GM12891 (cell line): Measurements from ENCODE around the gene METTL15.

Experiments
- DNase-seq: peaks from one replicate; pipeline ENCODE4 v3.0.0; 2011; ENCODE audit warnings: low spot score; ENCODE audit not compliant: insufficient read length
- FAIRE-seq: peaks from 2 replicates; lab custom pipeline; 2011; peaks lifted over from hg19 to GRCh38; lab: Jason Lieb, UNC
- PAX5 ChIP-seq: IDR thresholded peaks from 2 replicates; pipeline ENCODE4 v1.6.1; 2011; ENCODE audit warnings: low read length, moderate library complexity, mild to moderate bottlenecking; ENCODE audit not compliant: insufficient read depth, severe bottlenecking
- POLR2A ChIP-seq: IDR thresholded peaks from 2 replicates; pipeline ENCODE4 v1.6.1; 2011; ENCODE audit warnings: low read depth, low read length, control low read depth
- POLR2AphosphoS5 ChIP-seq: IDR thresholded peaks from 2 replicates; pipeline ENCODE4 v1.6.1; 2011; ENCODE audit warnings: low read depth, low read length, control low read depth
- POU2F2 ChIP-seq: IDR thresholded peaks from 2 replicates; pipeline ENCODE4 v1.6.1; 2011; ENCODE audit warnings: low read depth, mild to moderate bottlenecking, control low read depth, low read length, moderate library complexity
- SPI1 ChIP-seq: IDR thresholded peaks from 2 replicates; pipeline ENCODE4 v1.6.1; 2011; ENCODE audit warnings: low read depth, low read length, control low read depth
- TAF1 ChIP-seq: IDR thresholded peaks from 2 replicates; pipeline ENCODE4 v1.6.1; 2011; ENCODE audit warnings: low read depth, low read length, control low read depth

The METTL15 gene

GRCh38 chr11:28137366-28137765, 29.2 kb downstream of the METTL15 start:
- DNase-seq (no peak), FAIRE-seq (no peak)
- TF ChIP-seq POLR2A: no peak
- TF ChIP-seq POLR2AphosphoS5: no peak
- TF ChIP-seq POU2F2: no peak
- TF ChIP-seq SPI1: no peak
- no peak for TF ChIP-seq PAX5
- no peak for TF ChIP-seq TAF1

GRCh38 chr11:28137832-28138231, 29.6 kb downstream of the METTL15 start:
- TF ChIP-seq TAF1 (no peak), SPI1 (no peak), POLR2A (no peak)
- DNase-seq (no peak), FAIRE-seq (no peak)

GRCh38 chr11:28139841-28140415, 31.7 kb downstream of the METTL15 start:
- FAIRE-seq (no peak), DNase-seq (no peak)
- TF ChIP-seq PAX5 (no peak), SPI1 (no peak), POLR2AphosphoS5 (no peak), TAF1 (no peak), POLR2A (no peak), POU2F2 (no peak)

- no peak for FAIRE-seq
- no peak for TF ChIP-seq POU2F2
- TF ChIP-seq PAX5: no peak
- no peak for TF ChIP-seq TAF1
- no peak for TF ChIP-seq SPI1
- TF ChIP-seq POLR2AphosphoS5: no peak
- TF ChIP-seq POLR2A: no peak
Observed at GRCh38 chr11:28140689-28141455, 32.7 kb downstream of the METTL15 start.

GRCh38 chr11:28142724-28143123, 34.5 kb downstream of the METTL15 start:
- no peak for FAIRE-seq
- TF ChIP-seq POU2F2: no peak
- TF ChIP-seq TAF1: no peak
- TF ChIP-seq POLR2A: no peak
- TF ChIP-seq POLR2AphosphoS5: no peak
- TF ChIP-seq PAX5: no peak
- no peak for TF ChIP-seq SPI1

More at GRCh38 chr11:28140689-28141455, 32.7 kb downstream of the METTL15 start:
- DNase-seq: no peak

GRCh38 chr11:28144808-28145207, 36.6 kb downstream of the METTL15 start:
- DNase-seq (no peak), FAIRE-seq (no peak)
- no peak for TF ChIP-seq SPI1
- TF ChIP-seq PAX5: no peak
- no peak for TF ChIP-seq POLR2AphosphoS5
- no peak for TF ChIP-seq POLR2A
- no peak for TF ChIP-seq POU2F2
- TF ChIP-seq TAF1: no peak

More at GRCh38 chr11:28142724-28143123, 34.5 kb downstream of the METTL15 start:
- no peak for DNase-seq

- no peak for FAIRE-seq
- TF ChIP-seq PAX5: no peak
- TF ChIP-seq SPI1: no peak
- TF ChIP-seq POLR2AphosphoS5: no peak
- no peak for TF ChIP-seq POU2F2
- no peak for TF ChIP-seq POLR2A
- TF ChIP-seq TAF1: no peak
- DNase-seq: no peak
Observed at GRCh38 chr11:28146123-28146751, 38.0 kb downstream of the METTL15 start.

- DNase-seq: no peak
- FAIRE-seq: no peak
- TF ChIP-seq PAX5 (no peak), POLR2A (no peak), POLR2AphosphoS5 (no peak), POU2F2 (no peak), TAF1 (no peak), SPI1 (no peak)
Observed at GRCh38 chr11:28152743-28153142, 44.6 kb downstream of the METTL15 start.

- FAIRE-seq (no peak), DNase-seq (no peak)
- TF ChIP-seq PAX5 (no peak), TAF1 (no peak), POLR2A (no peak), SPI1 (no peak), POU2F2 (no peak), POLR2AphosphoS5 (no peak)
Observed at GRCh38 chr11:28153586-28153985, 45.4 kb downstream of the METTL15 start.
